HG02938 (cell line): Measurements from ENCODE around the gene STK32B.
"Not testable (repeated sequence)": the region's sequence is repeated elsewhere in the genome, so short reads cannot be mapped to it uniquely, and the experiment has no call there.

Experiments
- ATAC-seq: cut with Tn5 transposase; IDR thresholded peaks from one replicate; pipeline ENCODE4 v1.9.1; 2021; ENCODE audit warnings: mild to moderate bottlenecking, moderate library complexity; ENCODE audit not compliant: unreplicated experiment

STK32B gene

DNA sequence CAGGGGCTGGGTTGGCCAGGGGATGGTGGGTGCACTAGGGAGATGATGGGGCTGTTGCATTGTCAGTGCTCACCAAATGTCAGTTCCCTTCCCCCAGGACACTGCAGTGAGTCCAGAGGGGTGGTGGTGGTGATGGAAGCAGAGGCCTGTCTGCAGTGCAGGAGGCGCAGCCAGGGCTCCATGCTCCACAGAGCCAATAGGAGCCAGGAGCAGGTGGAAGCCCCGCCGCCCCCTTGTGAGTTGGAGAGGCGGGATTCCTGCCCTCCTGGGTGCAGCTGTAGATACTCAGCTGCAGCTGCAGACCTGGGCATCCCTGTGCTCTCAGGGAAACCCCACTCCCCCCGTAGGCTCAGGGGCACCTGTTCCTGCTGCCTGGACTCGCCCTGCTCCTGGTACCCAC is 372.4 kb downstream of the STK32B start:
- ATAC-seq = no peak

DNA sequence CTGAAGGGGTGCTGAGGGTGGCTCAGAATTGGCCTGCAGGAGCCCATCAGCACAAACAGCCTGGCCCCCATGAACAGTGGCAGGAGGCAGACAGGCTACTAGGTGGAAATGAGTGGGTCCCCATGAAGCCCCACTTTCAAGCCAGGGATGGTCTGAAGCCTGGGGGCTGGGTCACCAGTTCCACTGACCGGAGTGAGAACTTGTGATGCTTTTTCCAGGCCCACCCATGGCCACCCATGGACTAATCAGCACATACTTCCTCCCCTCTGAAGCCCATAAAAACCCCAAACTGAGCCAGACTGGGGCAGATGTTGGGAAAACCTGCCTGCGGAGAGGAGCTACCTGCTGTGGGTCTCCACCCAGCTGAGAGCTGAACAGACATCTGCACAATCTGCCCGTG is 372.9 kb downstream of the STK32B start:
- ATAC-seq = no peak

DNA sequence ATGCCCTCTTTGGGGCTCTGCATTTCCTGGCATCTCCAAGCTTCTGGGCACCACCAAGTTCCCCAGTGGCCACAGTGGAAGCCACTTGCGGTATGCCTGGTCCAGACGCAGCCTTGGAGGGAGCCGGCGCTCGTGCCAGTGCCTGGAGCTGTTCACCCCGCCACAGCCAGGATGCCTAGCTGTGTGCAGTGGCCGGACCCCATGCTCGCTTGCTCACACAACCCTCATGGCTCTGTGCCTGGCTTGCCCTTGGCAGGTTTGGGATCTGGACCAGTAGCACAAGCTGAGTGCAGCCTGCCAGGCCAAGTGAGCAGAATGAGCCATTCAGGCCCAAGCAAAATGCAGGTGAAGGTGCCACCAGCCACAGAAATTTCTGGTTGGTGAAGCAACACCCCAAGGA is 373.6 kb downstream of the STK32B start:
- ATAC-seq = no peak

DNA sequence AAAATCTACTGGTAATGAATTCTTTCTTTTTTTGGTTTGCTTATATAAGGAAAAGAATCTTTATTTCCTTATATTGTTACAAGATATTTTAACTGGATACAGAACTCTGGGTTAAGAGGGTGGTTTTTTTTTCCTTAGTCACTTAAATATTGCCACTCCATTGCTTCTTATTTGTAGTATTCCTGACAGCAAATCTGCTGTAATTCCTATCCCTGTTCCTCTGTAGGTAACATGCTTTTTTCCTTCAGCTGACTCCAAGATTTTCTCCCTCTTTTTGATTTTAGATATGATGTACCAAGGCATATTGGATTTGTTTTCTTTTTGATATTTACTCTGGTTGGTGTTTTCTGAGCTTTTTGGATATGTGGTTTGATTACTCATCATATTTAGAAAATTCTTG is 378.5 kb downstream of the STK32B start:
- ATAC-seq = no peak

DNA sequence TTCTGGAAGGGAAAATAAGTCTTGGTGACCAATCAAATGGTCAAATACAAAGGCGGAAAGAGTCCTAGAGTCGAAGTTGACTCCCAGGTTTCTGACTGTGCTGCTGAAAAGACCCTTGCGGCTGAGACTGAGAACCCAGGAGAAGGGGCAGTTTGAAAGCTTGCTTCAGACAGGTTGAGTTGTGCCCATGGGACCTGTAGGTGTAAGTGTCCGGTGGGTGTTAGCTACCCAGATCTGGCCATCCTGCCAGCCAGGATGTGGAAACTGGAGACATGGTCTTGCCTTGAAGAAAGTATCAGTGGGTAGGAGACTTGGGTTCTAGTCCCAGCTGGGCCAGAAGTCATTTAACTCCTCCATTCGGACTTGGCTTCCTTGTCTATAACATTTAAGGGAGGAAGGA is 381.9 kb downstream of the STK32B start:
- no peak for ATAC-seq

DNA sequence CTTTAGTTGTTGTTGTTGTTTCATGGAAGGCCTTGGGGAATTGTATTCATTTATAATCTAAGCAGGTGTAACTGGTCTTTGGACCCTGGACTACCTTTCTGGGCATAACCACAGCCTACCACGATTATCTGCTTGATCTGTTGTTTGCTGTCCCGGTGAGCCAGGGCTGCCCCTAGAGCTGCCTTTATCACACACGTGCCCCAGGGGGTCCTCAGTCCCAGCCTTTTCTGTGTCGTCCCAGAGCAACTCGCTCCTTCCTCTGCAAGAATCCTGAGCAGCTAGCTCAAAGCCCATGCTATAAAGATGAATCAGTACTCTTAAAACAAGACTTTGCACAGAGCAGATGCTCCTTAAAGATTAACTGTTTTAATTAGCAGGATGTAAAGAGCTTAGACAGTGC is 383.9 kb downstream of the STK32B start:
- no peak for ATAC-seq

DNA sequence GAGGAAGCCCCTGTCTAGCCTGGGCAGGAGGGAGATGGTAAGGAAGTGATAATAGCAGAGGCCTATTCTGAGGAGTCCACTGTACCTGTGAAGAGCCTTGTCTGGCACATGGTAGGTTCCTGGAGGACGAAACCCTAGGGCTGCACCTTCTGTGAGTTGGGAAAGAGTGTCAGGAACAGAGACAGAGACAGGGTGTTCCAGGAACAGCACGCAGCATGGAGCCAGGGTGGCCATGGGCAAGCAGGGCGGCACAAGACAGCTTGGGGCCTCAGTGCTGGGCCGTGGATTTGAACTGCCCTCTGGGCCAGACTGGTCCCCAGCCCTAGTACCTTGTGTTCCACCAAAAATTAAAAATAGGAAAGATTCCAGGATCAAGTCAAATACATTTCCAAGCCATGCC is 384.5 kb downstream of the STK32B start:
- no peak for ATAC-seq

DNA sequence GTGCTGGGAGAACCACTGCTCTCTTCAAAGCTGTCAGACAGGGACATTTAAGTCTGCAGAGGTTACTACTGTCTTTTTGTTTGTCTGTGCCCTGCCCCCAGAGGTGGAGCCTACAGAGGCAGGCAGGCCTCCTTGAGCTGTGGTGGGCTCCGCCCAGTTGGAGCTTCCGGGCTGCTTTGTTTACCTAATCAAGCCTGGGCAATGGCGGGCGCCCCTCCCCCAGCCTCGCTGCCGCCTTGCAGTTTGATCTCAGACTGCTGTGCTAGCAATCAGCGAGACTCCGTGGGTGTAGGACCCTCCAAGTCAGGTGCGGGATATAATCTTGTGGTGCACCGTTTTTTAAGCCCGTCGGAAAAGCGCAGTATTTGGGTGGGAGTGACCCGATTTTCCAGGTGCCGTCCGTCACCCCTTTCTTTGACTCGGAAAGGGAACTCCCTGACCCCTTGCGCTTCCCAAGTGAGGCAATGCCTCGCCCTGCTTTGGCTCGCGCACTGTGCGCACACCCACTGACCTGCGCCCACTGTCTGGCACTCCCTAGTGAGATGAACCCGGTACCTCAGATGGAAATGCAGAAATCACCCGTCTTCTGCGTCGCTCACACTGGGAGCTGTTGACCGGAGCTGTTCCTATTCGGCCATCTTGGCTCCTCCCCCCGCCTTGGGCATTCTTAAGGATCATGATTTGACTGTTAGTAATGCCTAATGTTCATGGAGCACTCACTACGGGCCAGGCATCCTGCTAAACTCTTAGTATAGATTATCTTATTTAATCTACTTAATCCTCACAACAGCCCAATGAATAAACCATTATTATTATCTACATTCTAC is 392.9 kb downstream of the STK32B start:
- not testable (repeated sequence) for ATAC-seq

DNA sequence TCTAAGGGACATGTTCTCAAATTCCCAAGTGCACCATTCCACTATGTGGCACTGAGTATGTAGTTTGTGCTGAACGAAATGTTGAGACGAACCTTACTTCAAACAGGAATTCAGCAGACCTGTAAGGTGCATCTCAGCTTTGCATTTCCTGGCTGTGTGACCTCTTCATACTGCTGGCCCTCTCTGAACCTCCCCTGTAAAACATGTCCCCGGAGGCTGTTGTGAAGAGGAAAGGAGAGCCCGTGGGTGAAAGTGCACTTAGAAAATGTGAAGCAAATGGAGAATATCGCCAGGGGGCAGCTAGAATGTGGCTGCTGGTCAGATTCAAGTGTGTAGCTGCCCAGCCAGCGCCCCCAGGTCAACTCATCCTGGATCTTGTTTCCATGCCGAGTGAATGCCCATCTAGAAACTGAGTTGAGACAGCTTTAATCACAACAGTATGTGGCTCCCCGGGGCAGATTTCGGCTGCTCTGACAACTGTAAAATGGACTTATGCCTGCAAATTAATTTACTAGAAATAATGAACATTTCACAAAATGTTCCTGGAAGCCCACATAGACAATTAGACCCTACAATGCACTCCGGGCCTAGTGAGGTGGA is 393.7 kb downstream of the STK32B start:
- no peak for ATAC-seq

DNA sequence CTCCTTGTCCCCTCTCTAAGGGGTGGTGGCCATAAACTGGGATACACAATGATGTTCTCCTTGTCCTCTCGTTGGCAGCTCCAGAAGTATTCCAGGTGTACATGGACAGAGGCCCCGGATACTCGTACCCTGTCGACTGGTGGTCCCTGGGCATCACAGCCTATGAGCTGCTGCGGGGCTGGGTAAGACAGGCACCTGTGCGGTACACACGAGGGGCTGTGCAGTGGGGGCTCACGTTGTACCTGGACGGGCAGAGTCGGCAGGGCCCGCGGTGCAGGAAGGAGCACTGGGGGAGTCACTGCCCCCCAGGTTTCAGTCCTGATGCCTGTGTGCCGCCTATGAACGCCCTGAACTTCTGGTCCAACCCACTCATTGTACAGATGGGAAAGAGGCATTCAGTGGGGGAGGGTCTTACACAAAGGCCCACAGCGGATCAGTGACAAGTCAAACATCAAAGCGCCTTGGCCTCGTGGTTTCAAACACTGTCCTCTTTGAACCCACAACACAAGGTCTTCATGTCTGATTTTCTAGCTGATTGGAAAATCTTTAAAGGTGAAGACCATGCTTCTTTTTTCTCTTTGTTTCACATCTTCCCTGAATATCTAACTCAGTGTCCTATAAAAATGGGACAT is 395.4 kb downstream of the STK32B start:
- no peak for ATAC-seq

DNA sequence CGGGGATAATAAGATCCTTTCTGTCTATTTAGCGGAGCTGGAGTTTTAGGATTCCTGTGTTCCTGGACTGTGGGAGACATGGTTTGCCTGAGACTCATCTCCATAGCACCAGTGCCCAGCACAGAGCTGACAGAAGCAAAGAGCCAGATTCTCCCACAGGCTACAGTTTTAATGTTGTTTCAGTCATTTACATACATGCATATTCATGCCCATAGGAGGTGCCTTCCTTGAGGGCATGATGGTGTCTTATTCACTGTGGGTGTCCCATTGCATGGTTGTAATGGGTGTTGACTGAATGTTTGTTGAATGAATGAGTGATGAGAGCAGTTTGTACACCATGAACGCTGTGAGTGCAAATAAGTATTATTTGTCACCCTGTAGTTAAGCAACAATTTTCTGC is 396.5 kb downstream of the STK32B start:
- no peak for ATAC-seq

DNA sequence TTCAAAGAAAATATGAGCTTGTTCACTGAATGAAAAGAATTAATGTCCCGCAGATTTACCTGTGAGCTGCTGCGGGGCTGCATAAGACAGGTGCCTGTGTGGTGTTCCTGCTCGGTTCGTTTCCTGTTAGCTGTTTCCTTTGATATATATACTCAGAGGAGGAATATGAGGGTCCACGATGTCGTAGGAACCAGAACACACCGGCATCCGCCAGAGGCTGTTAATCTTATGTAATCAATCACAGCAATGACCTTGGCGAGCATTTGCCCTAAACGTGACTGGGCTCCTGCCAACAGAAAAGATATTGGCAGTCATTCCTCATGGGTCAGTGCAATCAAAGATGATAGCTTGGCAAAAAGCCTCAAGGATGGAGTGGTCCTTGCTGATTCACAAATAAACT is 396.9 kb downstream of the STK32B start:
- no peak for ATAC-seq

DNA sequence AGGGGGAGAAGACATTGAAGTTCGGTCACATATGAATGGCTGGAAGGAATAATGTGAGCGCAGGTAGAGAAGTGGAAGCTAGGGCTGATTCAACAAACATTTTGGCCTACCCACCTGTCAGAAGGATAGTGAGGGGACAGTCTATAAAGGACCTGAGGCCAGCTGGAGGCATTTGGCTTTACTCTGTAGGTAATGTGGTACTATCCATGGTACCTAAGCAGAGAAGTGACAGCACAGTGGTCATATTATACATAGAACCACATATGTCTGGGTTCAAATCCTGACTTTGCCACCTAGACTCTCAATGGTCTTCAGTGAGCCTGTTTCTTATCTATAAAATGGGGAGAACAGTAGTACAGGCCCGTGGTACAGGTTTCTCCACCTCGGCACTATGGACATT is 400.0 kb downstream of the STK32B start:
- no peak for ATAC-seq

DNA sequence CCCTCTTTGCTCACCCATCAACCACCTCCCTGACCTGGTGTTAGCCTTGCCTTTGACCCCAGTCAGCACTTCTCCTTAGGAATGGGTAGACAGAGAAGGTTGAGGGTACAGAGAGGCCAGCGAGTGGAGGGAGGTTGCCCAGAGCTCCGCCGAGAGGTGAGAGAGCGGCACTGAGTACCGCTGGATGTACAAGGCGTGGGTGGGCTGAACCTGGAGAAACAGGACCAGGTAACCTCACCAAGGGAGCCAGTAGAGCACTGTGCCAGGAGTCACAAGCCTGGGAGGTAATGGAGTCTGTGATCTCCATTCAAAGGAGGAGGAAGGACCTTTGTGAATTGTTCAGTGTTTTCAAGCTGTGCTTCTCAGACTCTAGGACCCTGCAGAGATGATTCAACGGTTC is 400.9 kb downstream of the STK32B start:
- no peak for ATAC-seq

DNA sequence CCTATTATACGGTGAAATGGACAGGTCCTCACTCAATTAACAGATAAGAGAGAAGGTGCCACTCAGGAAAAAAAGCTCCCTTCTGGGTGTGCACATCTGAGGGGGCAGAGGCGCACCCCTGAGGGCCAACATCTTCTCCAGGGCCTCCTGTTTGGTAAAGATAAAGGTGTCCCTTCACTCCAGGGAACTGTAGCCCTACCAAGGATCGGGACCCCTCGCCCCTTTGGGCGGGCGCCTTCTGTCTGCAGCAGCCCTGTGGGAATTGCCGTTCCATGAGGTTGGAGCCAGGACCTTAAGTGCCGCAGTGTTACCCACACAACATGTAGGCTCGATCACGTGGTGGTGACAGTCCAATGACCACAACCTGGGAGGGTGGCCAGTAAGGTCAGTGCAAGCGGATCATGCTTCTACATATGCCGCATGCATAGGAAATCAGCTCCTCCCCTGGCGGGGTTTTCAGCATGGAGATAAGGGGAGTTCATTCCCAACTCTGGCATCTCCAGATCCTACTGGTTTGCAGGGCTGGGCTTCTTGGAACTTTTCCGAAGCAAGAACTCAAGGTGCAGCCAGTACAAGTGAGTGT is 403.8 kb downstream of the STK32B start:
- no peak for ATAC-seq

DNA sequence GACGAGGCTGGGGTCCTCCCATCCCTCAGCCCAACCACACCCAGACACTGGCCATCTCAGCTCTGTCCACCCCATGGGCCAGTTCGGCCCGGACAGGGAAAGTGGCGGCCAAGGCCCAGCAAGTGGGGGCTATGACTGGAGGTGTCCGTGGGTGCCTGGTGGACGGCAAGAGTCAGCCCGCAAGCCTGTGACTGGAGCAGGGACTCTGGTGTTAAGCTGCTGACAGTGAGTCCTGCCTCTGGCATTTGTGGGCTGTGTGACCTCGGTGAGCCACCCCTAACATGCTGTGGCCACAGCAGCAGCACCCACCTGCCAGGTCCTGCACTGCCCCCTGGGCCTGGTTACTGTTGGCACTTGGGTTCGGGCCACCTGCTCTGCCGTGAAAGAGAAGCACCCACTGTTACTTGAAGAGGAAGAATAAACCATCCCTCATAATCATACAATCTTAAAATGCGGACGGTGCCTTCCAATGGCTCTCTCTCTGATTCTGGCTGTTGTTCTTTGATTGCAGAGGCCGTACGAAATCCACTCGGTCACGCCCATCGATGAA is 405.1 kb downstream of the STK32B start:
- ATAC-seq = no peak

DNA sequence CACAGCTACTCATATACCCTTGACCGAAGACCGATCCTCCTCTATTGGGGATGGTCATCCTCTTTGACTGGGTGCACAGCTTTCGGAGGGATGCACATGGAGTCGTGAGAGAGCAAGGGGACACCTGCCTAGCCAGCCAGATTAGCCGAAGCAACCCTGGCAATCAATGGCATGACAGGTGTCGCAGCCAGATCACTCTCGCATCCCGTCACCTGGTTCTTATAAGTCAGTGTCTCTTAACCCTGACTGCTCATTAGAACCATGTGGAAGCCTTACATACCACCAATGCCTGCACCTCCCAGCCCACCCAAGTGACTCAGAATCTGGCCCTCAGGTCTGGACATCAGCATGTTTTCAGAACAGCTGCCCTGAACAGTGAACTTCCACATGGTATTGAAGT is 407.4 kb downstream of the STK32B start:
- ATAC-seq = no peak

DNA sequence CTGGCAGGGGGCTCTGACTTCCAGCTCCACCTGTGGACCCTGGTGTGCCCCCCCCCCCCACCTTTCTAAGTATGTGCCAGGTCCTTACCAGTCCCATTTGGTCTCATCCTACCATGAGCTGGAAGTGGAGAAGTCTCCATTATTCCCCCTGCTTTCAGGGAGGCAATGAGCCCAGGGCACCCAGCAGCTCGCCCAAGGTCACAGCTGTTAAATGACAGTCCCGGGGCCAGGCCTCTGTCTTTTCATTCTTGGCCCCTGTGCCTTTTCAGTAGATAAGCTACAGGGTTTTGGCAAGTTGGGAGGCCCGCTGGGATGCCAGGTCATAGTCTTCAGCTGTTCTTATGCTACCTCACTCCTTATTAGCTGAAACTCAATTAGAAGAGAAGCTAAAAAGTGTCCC is 408.0 kb downstream of the STK32B start:
- no peak for ATAC-seq

DNA sequence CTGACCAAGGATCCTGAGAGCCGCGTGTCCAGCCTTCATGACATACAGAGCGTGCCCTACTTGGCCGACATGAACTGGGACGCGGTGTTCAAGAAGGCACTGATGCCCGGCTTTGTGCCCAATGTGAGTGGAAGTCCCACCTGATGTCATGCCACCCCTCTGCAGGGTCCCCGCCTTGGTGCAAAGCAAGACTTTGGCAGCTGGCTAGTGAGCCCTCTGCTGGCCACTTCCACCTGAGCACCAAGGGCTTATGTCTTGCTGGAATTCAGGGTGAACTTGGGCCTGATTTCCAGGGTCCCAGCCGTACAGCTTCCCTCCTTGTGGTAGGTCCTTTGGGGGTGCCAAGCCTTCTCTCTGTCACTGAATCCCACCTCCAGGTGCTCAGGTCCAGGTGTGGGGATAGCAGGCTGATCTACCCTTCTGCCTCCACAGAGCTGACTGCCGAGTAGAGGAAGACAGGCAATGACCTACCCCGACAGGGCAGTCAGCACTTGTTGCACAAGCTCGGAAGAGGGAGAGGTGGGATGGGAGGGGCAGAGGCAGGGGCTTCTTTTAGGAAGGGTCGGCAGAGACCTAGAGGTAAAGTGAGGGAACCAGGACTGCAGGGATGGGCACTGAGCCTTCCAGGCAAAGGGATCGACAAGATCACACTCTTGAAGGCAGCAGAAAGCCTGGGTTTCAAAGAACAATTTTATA is 409.0 kb downstream of the STK32B start:
- no peak for ATAC-seq

DNA sequence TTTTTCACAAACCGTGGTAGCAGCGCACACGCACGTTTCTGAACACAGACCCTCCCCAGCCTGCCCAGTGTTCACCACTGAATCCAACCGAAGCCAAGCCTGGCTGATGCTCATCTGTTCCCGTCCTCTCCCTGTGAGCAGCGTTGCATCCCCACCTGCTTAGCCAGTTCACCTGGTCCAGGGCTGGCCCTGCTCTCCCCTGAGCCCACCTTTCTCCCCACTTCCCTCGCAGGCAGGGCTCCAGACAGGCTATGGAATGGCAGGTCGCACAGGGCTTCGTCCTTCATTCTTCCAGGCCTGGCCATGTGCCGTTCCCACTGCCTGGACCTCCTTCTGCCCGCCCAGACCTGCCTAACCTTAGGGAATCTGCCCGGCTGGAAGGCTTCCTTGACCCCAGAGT is 410.2 kb downstream of the STK32B start:
- no peak for ATAC-seq

DNA sequence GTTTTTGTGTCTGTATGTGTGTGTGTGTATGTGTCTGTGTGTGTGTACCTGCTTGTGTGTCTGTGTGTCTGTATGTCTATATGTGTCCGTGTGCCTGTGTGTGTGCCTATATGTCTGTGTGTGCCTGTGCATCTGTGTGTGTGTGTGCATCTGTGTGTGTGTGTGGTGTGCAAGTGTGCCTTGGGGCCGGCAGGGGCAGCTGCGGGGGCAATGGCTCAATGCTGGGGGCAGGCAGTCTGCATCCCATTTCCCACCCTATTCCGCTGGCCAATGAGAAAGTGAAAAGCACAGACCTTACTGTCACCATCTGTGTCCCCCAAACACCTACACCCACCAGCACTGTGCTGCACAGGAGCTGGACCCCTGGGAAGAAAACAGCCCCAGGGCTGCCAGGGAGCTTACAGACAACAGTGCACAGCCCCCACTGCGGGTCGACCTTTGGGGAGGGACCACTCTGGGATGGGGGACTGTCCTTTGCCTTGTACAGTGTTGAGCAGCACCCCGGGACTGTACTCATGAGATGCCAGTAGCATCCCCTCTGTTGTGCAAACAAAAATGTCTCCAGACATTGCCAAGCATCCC is 411.1 kb downstream of the STK32B start:
- no peak for ATAC-seq
